ENCODE measurements around the gene STK10.

STK10 gene

DNA sequence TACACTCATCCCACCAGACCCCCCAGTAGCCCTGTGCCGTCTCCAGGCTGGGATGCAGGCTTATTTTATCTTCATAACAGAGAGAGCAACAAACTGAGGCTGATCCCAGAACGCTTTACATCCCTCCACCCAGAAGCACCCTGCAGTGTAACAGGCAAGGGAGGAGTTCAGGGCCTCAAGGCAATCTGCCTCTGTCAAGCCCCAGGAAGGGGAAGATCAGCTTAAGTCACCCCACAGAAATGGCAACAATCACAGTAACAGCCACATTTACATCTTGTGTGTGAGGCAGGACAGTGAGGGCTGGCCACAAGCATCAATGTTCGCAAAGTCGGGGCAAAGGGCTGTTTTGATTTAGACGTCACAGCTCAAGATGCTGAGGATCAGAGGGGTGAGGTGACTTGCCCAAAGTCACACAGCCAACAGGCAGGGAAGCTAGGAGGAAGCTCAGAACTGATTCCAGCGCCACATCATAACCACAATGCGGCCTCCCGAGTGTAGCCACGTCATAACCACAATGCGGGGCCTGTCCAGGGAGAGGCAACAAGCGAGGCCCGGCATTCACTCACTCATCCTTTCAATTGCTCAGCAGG, 14.4 kb downstream of the STK10 start:
- TF ChIP-seq NFIC (IDR thresholded peaks at IDR 0.05) (no peak), USF1 (IDR thresholded peaks at IDR 0.05) (no peak), MAX (IDR thresholded peaks at IDR 0.05) (no peak), RAD21 (IDR thresholded peaks at IDR 0.05; ENCODE audit: low read depth) (no peak), TAF1 (IDR thresholded peaks at IDR 0.05; ENCODE audit: low read depth) (no peak)

- no peak for TF ChIP-seq TAF1 (IDR thresholded peaks at IDR 0.05; ENCODE audit: low read depth)
- no peak for TF ChIP-seq ZBTB7A (IDR thresholded peaks at IDR 0.05; ENCODE audit: low read depth)
- TF ChIP-seq USF1 (IDR thresholded peaks at IDR 0.05): no peak
- TF ChIP-seq CREB1 (IDR thresholded peaks at IDR 0.05; ENCODE audit: low read depth): no peak
- no peak for TF ChIP-seq NFIC (IDR thresholded peaks at IDR 0.05)
- TF ChIP-seq EP300 (IDR thresholded peaks at IDR 0.05; ENCODE audit: borderline replicate concordance): no peak
- no peak for TF ChIP-seq TEAD4 (IDR thresholded peaks at IDR 0.05)
- no peak for TF ChIP-seq MAX (IDR thresholded peaks at IDR 0.05)
- TF ChIP-seq CEBPB (IDR thresholded peaks at IDR 0.05): no peak
Observed at GRCh38 chr5:172172912-172173563, 15.0 kb downstream of the STK10 start.

DNA sequence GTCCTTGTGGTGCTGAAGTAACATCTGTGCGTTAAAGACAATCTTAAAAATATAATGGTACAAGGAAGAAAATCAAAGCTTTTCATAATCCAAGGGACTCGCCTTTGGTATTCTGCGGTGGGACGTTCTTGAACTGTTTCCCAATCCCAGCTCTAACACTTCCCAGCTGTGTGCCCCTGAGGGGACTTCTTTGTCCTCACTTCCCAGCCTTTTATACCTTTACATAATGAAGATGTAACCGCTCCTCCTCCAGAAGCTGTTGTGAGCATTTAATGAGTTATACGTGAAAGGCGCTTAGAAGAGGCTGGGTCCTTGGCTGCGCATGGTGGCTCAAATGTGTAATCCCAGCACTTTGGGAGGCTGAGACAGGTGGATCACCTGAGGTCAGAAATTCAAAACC, 16.9 kb downstream of the STK10 start:
- TF ChIP-seq TEAD4 (IDR thresholded peaks at IDR 0.05) (no peak), EP300 (IDR thresholded peaks at IDR 0.05; ENCODE audit: borderline replicate concordance) (no peak), RAD21 (IDR thresholded peaks at IDR 0.05; ENCODE audit: low read depth) (no peak), TCF12 (IDR thresholded peaks at IDR 0.05; ENCODE audit: low read depth) (no peak), TAF1 (IDR thresholded peaks at IDR 0.05; ENCODE audit: low read depth) (no peak), CEBPB (IDR thresholded peaks at IDR 0.05) (no peak)

GRCh38 chr5:172170251-172170701, 17.7 kb downstream of the STK10 start:
- TF ChIP-seq EGR1 (IDR thresholded peaks at IDR 0.05) (no peak), MAX (IDR thresholded peaks at IDR 0.05) (no peak), FOXM1 (IDR thresholded peaks at IDR 0.05; ENCODE audit: borderline replicate concordance, low read depth) (no peak)

GRCh38 chr5:172169216-172169615, 18.8 kb downstream of the STK10 start:
- TF ChIP-seq EGR1 (IDR thresholded peaks at IDR 0.05) (no peak), FOXM1 (IDR thresholded peaks at IDR 0.05; ENCODE audit: borderline replicate concordance, low read depth) (no peak), TAF1 (IDR thresholded peaks at IDR 0.05; ENCODE audit: low read depth) (no peak), RAD21 (IDR thresholded peaks at IDR 0.05; ENCODE audit: low read depth) (no peak), ZBTB7A (IDR thresholded peaks at IDR 0.05; ENCODE audit: low read depth) (no peak)
- TF ChIP-seq, protein P1, sequence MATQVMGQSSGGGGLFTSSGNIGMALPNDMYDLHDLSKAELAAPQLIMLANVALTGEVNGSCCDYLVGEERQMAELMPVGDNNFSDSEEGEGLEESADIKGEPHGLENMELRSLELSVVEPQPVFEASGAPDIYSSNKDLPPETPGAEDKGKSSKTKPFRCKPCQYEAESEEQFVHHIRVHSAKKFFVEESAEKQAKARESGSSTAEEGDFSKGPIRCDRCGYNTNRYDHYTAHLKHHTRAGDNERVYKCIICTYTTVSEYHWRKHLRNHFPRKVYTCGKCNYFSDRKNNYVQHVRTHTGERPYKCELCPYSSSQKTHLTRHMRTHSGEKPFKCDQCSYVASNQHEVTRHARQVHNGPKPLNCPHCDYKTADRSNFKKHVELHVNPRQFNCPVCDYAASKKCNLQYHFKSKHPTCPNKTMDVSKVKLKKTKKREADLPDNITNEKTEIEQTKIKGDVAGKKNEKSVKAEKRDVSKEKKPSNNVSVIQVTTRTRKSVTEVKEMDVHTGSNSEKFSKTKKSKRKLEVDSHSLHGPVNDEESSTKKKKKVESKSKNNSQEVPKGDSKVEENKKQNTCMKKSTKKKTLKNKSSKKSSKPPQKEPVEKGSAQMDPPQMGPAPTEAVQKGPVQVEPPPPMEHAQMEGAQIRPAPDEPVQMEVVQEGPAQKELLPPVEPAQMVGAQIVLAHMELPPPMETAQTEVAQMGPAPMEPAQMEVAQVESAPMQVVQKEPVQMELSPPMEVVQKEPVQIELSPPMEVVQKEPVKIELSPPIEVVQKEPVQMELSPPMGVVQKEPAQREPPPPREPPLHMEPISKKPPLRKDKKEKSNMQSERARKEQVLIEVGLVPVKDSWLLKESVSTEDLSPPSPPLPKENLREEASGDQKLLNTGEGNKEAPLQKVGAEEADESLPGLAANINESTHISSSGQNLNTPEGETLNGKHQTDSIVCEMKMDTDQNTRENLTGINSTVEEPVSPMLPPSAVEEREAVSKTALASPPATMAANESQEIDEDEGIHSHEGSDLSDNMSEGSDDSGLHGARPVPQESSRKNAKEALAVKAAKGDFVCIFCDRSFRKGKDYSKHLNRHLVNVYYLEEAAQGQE (IDR thresholded peaks at IDR 0.05; ENCODE audit: low read depth): no peak

DNA sequence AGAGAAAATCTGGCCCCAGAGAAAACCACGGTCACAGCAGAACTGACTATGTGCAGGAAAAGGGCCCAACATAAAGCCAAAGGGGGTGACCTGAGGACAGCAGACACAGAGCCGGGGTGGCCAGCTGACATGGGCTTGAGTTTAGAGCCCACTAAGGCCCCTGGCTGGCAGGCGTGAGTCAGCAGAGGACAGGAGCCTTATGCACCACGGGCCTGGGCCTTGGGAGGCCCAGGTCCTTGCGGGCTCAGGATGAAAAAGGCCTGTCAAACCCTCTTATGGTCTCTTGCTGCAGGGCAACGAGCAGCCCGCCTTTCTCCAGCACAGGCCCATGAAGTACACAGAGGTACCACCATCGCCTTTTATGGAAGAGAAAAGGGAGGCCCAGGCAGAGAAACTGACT, 19.7 kb downstream of the STK10 start:
- no peak for TF ChIP-seq RAD21 (IDR thresholded peaks at IDR 0.05; ENCODE audit: low read depth)

DNA sequence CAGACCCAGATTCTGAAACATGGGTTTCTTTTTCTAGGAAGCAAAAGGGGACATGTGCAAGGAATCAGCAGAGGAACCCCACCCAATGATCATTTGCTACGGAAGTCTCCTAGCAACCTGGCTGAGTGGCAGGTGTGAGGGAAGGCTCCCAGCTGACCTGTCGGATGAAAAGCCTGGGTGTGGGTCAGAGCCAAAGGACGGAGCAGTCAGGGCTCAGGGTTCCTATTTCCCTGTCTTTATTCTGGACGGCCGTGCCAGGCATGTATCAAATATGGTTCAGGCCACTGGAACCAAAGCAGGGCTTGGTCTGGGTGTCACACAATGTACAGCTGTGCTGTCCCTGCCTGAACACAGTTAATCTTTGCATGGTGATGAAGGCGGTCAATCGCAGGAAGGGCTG, 20.1 kb downstream of the STK10 start:
- TF ChIP-seq CEBPB (IDR thresholded peaks at IDR 0.05): no peak
- TF ChIP-seq TAF1 (IDR thresholded peaks at IDR 0.05; ENCODE audit: low read depth): no peak
- TF ChIP-seq, protein P1 (IDR thresholded peaks at IDR 0.05; ENCODE audit: low read depth): no peak
- no peak for TF ChIP-seq MAX (IDR thresholded peaks at IDR 0.05)
- no peak for TF ChIP-seq EGR1 (IDR thresholded peaks at IDR 0.05)
- no peak for TF ChIP-seq YY1 (IDR thresholded peaks at IDR 0.05; ENCODE audit: low read depth)
- no peak for TF ChIP-seq NFIC (IDR thresholded peaks at IDR 0.05)
- TF ChIP-seq TEAD4 (IDR thresholded peaks at IDR 0.05): no peak
- TF ChIP-seq ZBTB7A (IDR thresholded peaks at IDR 0.05; ENCODE audit: low read depth): no peak
- no peak for TF ChIP-seq CREB1 (IDR thresholded peaks at IDR 0.05; ENCODE audit: low read depth)
- no peak for TF ChIP-seq RAD21 (IDR thresholded peaks at IDR 0.05; ENCODE audit: low read depth)
- no peak for TF ChIP-seq EP300 (IDR thresholded peaks at IDR 0.05; ENCODE audit: borderline replicate concordance)
- no peak for TF ChIP-seq USF1 (IDR thresholded peaks at IDR 0.05)
- no peak for TF ChIP-seq TCF12 (IDR thresholded peaks at IDR 0.05; ENCODE audit: low read depth)
- no peak for TF ChIP-seq FOXM1 (IDR thresholded peaks at IDR 0.05; ENCODE audit: borderline replicate concordance, low read depth)

Data from Ishikawa (cell line).